ENCODE results near the gene ZNF408. TPM values are rescaled to one million over a fixed set of nuclear protein-coding genes. Genes with fewer than 3 reads are reported as not detected.

ZNF408 gene
- total RNA-seq, 2 donors from 2014 or later = 9.9 to 17.8 TPM

DNA sequence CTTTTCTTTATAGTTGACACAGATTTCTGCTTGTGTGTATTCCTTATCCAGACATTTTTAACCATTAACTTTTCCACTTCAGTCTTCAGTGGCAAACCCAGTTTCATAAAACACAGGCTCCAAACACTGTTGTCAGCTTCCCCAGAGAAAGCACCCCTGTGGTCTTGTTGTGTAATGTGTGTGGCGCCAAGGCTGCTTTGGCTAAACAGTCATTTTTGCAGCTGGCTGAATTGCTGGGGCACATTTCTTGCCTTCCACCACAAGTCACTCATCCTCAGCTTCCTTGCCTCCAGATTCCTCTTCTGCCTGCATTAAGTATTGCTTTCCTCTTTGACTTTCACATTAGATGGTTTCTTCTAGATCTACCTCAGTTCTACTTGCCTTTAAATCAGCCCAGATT is 40.9 kb upstream of the ZNF408 start:
- no peak overlapping the region for H3K4me3 ChIP-seq
- H3K27ac ChIP-seq = no peak overlapping the region
- H3K4me1 ChIP-seq (replicated peaks) = no peaks in the 10 kb centered on the region
- no peak for DNase-seq (ENCODE audit: low spot score)
- peaks cover 4 to 36% of the 10 kb centered on the region in 2 donors for H3K36me3 ChIP-seq
- no peaks in the 10 kb centered on the region for H3K9me3 ChIP-seq
- H3K27me3 ChIP-seq (replicated peaks; ENCODE audit: insufficient read depth) = no peaks in the 10 kb centered on the region
- TF ChIP-seq POLR2AphosphoS5 (IDR thresholded peaks at IDR 0.05) (no peak), POLR2A (IDR thresholded peaks at IDR 0.05) (no peak)
- TF ChIP-seq, protein P1, sequence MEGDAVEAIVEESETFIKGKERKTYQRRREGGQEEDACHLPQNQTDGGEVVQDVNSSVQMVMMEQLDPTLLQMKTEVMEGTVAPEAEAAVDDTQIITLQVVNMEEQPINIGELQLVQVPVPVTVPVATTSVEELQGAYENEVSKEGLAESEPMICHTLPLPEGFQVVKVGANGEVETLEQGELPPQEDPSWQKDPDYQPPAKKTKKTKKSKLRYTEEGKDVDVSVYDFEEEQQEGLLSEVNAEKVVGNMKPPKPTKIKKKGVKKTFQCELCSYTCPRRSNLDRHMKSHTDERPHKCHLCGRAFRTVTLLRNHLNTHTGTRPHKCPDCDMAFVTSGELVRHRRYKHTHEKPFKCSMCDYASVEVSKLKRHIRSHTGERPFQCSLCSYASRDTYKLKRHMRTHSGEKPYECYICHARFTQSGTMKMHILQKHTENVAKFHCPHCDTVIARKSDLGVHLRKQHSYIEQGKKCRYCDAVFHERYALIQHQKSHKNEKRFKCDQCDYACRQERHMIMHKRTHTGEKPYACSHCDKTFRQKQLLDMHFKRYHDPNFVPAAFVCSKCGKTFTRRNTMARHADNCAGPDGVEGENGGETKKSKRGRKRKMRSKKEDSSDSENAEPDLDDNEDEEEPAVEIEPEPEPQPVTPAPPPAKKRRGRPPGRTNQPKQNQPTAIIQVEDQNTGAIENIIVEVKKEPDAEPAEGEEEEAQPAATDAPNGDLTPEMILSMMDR (IDR thresholded peaks at IDR 0.05) = no peak
- 96% methylated on average over 1 of the region's 1 CpG for WGBS
- intact Hi-C loops (cut with DNase I) = no loop called here

GRCh38 chr11:46661836-46662235 is 39.0 kb upstream of the ZNF408 start:
- no peaks in the 10 kb centered on the region for H3K27me3 ChIP-seq (replicated peaks; ENCODE audit: insufficient read depth)
- no peak for DNase-seq (ENCODE audit: low spot score)
- H3K36me3 ChIP-seq = peaks cover 4 to 21% of the 10 kb centered on the region in 2 donors
- H3K4me1 ChIP-seq (replicated peaks) = no peaks in the 10 kb centered on the region
- H3K27ac ChIP-seq = no peak overlapping the region
- H3K9me3 ChIP-seq = no peaks in the 10 kb centered on the region
- intact Hi-C loops (cut with DNase I) = no loop called here
- TF ChIP-seq POLR2A (IDR thresholded peaks at IDR 0.05) = no peak
- TF ChIP-seq POLR2AphosphoS5 (IDR thresholded peaks at IDR 0.05) = no peak
- no peak overlapping the region for H3K4me3 ChIP-seq

DNA sequence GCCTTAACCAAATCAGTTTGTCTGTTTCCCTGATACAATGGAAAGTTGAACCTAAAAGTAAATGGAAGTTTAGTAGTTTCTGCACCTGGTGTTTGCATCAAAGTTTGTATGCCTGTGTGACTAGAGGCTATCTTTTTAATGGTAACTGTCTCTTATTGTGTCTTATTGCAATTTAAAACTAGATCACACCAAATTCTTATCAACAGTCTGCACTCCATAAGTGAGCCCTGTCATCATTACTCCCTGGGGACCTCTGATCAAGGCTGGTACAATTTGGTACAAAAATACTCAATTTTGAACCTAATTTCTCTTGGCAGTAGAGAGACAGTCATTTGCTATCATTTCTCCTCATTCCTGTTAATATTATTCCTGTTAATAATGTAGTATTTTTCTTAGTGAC is 38.5 kb upstream of the ZNF408 start:
- Histone ChIP-seq H3K27me3 (replicated peaks; ENCODE audit: insufficient read depth) (no peaks in the 10 kb centered on the region), H3K36me3 (peaks cover 4 to 15% of the 10 kb centered on the region in 2 donors), H3K4me3 (no peak overlapping the region), H3K4me1 (replicated peaks) (no peaks in the 10 kb centered on the region), H3K27ac (no peak overlapping the region), H3K9me3 (no peaks in the 10 kb centered on the region)
- DNase-seq (ENCODE audit: low spot score) = no peak
- intact Hi-C loops (cut with DNase I) = no loop called here
- TF ChIP-seq POLR2A (IDR thresholded peaks at IDR 0.05) = no peak

DNA sequence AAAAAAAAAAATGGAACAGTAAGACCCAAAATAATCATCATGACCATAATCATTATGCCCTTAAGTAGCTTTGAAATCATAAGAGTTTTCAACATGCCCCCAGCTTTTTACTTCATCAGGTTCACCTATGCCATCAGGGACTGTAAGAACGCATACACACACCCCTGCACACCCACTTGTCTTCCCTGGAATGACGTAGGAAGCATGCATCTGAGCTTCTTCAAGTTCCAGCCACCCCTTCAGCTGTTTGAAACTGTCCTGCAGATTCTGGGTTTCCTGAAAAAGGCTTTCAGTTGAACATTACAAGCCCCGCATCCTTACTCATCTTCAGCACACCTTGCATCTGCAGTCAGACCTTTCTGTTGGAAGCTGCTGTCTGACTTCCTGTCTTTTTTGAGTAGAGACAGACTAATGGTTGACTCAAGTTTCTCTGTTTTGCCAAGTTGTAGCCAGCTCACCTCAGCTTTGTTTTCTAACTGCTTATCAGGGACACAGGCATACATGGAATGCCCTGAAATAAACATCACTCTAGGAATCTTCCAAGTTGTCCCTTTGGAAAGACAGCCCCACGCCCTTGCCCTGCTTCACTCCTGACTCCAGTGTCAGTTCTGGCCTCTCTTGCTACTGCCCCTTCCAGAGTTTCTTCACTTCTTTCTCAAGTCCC is 37.4 kb upstream of the ZNF408 start:
- Histone ChIP-seq H3K27me3 (replicated peaks; ENCODE audit: insufficient read depth) (no peaks in the 10 kb centered on the region), H3K4me3 (no peak overlapping the region), H3K9me3 (no peaks in the 10 kb centered on the region), H3K27ac (no peak overlapping the region), H3K36me3 (peaks cover 8 to 13% of the 10 kb centered on the region in 2 donors), H3K4me1 (replicated peaks) (no peaks in the 10 kb centered on the region)
- 93% methylated on average over 4 of the region's 4 CpGs for WGBS
- intact Hi-C loops (cut with DNase I) = no loop called here
- DNase-seq (ENCODE audit: low spot score) = no peak
- TF ChIP-seq, protein P1 (IDR thresholded peaks at IDR 0.05) = no peak
- TF ChIP-seq POLR2AphosphoS5 (IDR thresholded peaks at IDR 0.05) = no peak
- no peak for TF ChIP-seq POLR2A (IDR thresholded peaks at IDR 0.05)

DNA sequence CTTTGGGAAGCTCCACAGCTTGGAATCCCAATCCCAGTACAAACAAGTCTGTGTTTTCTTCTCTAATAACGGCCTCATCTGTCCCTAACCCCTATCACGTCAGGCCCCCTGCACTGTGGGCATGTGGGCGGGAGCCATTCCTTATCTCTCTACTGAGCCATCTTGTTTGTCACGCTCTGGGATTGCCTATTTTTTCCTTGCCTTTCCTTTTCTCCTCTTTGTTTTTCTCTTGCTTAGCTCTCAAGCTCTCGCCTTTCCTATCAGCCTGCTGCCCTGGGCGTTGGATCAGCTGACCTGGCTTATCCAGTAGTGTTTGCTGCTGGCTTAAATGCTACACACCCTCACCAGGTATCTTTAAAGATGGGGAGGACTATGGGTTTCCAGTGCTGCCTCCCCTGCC is 36.2 kb upstream of the ZNF408 start:
- Histone ChIP-seq H3K9me3 (no peaks in the 10 kb centered on the region), H3K36me3 (peaks cover 6 to 15% of the 10 kb centered on the region in 2 donors), H3K27me3 (replicated peaks; ENCODE audit: insufficient read depth) (no peaks in the 10 kb centered on the region), H3K27ac (no peak overlapping the region), H3K4me3 (no peak overlapping the region), H3K4me1 (replicated peaks) (no peaks in the 10 kb centered on the region)
- TF ChIP-seq POLR2AphosphoS5 (IDR thresholded peaks at IDR 0.05) (no peak), POLR2A (IDR thresholded peaks at IDR 0.05) (no peak)
- TF ChIP-seq, protein P1 (IDR thresholded peaks at IDR 0.05) = no peak
- DNase-seq (ENCODE audit: low spot score) = no peak
- 78% methylated on average over 6 of the region's 6 CpGs for WGBS
- intact Hi-C loops (cut with DNase I) = no loop called here

DNA sequence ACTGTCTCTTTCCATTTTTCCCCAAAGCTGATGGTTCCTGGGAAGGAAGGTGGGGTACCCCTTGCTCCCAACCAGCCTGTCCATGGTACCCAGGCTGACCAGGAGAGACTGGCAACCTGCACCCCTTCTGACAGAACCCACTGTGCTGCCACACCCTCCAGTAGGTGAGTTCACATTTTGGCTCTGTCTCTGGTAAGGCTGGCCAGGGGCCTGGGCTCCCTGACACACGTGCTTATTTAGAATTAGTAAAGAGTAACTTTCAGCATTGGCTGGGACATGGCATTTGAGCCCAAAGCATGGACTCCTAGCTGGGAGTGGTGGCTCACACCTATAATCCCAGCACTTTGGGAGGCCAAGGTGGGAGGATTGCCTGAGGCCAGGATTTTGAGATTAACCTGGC is 35.5 kb upstream of the ZNF408 start:
- no peak for DNase-seq (ENCODE audit: low spot score)
- Histone ChIP-seq H3K9me3 (no peaks in the 10 kb centered on the region), H3K27ac (no peak overlapping the region), H3K4me3 (no peak overlapping the region), H3K27me3 (replicated peaks; ENCODE audit: insufficient read depth) (no peaks in the 10 kb centered on the region), H3K4me1 (replicated peaks) (no peaks in the 10 kb centered on the region), H3K36me3 (peaks cover 6 to 19% of the 10 kb centered on the region in 2 donors)
- intact Hi-C loops (cut with DNase I) = no loop called here
- WGBS = 92% methylated on average over 1 of the region's 1 CpG
- TF ChIP-seq, protein P1 (IDR thresholded peaks at IDR 0.05) = no peak
- no peak for TF ChIP-seq POLR2A (IDR thresholded peaks at IDR 0.05)
- no peak for TF ChIP-seq POLR2AphosphoS5 (IDR thresholded peaks at IDR 0.05)

All from prostate gland (tissue), 2 donors.